Muscle of leg (tissue), 11 donors: ENCODE results near the gene DDR1. TPM values are rescaled to one million over a fixed set of nuclear protein-coding genes. Genes with fewer than 3 reads are reported as not detected.
"Not testable (repeated sequence)": the region's sequence is repeated elsewhere in the genome, so short reads cannot be mapped to it uniquely, and the experiment has no call there.

Experiments used
- DNase-seq: peaks from one replicate; pipeline ENCODE4 v3.0.0; 2013
- H3K27ac ChIP-seq: one replicate; pipeline ENCODE4 v1.5.1; 2013; ENCODE audit warnings: mild to moderate bottlenecking, low read length, control low read depth
- H3K27me3 ChIP-seq: one replicate; pipeline ENCODE4 v1.6.1; 2013; ENCODE audit warnings: low read length; ENCODE audit not compliant: control insufficient read depth, insufficient read depth
- H3K36me3 ChIP-seq: one replicate; pipeline ENCODE4 v1.6.1; 2013; ENCODE audit warnings: low read length; ENCODE audit not compliant: control insufficient read depth, insufficient read depth
- H3K4me1 ChIP-seq: one replicate; pipeline ENCODE4 v1.6.1; 2013; ENCODE audit warnings: low read length; ENCODE audit not compliant: control insufficient read depth, insufficient read depth
- H3K4me3 ChIP-seq: one replicate; pipeline ENCODE4 v1.5.1; 2013; ENCODE audit warnings: low read length, control low read depth
- H3K9me3 ChIP-seq: replicated peaks from 2 replicates; pipeline ENCODE4 v1.6.1; 2013; ENCODE audit warnings: low read depth, low read length; ENCODE audit not compliant: control insufficient read depth
- WGBS: methylation state at CpG from one replicate; pipeline ENCODE4 v1.1.5; 2013; ENCODE audit warnings: missing lambda C conversion rate; ENCODE audit not compliant: insufficient coverage; 5-methylcytosine and 5-hydroxymethylcytosine counted together
- polyA plus RNA-seq, 8 donors: library from polyadenylated mRNA; unstranded; fragments of 120-200 nt; gene quantifications; one replicate each; pipeline versions ENCODE4 v1.2.1 to v1.2.3, GENCODE V29; 2013; ENCODE audit warnings: inconsistent platforms in 1 of 8, low replicate concordance in 1 of 8; ENCODE audit not compliant: insufficient read length in 8 of 8, insufficient read depth in 1 of 8
- total RNA-seq: library from RNA; stranded (reverse); fragments of 120-200 nt; gene quantifications from one replicate; pipeline ENCODE4 v1.2.4, GENCODE V29; 2013

The DDR1 gene
- total and polyA plus RNA-seq, 9 donors: 42.4 to 87.4 (median 69.5) TPM

- H3K4me3 ChIP-seq, H3K36me3 ChIP-seq, H3K27me3 ChIP-seq, H3K4me1 ChIP-seq, H3K27ac ChIP-seq, DNase-seq: not testable (repeated sequence)
- H3K9me3 ChIP-seq: peaks cover 13% of the 10 kb centered on the region
- WGBS: 52% methylated on average over 10 of the region's 12 CpGs
These were observed 15.0 kb upstream of the DDR1 start for GRCh38 chr6:30869241-30869749.

- H3K27me3 ChIP-seq: no peaks in the 10 kb centered on the region
- no peaks in the 10 kb centered on the region for H3K4me1 ChIP-seq
- DNase-seq: no peak
- peaks cover 13% of the 10 kb centered on the region for H3K9me3 ChIP-seq
- no peak overlapping the region for H3K4me3 ChIP-seq
- H3K27ac ChIP-seq: no peak overlapping the region
- no peaks in the 10 kb centered on the region for H3K36me3 ChIP-seq
These were observed 13.8 kb upstream of the DDR1 start for GRCh38 chr6:30870546-30870945.

- no peaks in the 10 kb centered on the region for H3K36me3 ChIP-seq
- no peak overlapping the region for H3K27ac ChIP-seq
- H3K4me3 ChIP-seq: no peak overlapping the region
- H3K4me1 ChIP-seq: no peaks in the 10 kb centered on the region
- WGBS: no CpG with 5 or more reads among the region's 4 CpGs
- no peak for DNase-seq
- H3K9me3 ChIP-seq: peaks cover 13% of the 10 kb centered on the region
- no peaks in the 10 kb centered on the region for H3K27me3 ChIP-seq
These were observed 12.6 kb upstream of the DDR1 start for GRCh38 chr6:30871592-30872183.

GRCh38 chr6:30873137-30873640, 11.1 kb upstream of the DDR1 start:
- WGBS: 80% methylated on average over 2 of the region's 2 CpGs
- Histone ChIP-seq H3K4me3 (no peak overlapping the region), H3K4me1 (peaks cover 8% of the 10 kb centered on the region), H3K27me3 (no peaks in the 10 kb centered on the region), H3K27ac (no peak overlapping the region), H3K9me3 (peaks cover 13% of the 10 kb centered on the region), H3K36me3 (no peaks in the 10 kb centered on the region)
- DNase-seq: no peak

GRCh38 chr6:30873795-30874194, 10.5 kb upstream of the DDR1 start:
- 100% methylated on average over 2 of the region's 3 CpGs for WGBS
- H3K36me3 ChIP-seq, H3K4me1 ChIP-seq, H3K27me3 ChIP-seq, H3K27ac ChIP-seq, DNase-seq, H3K4me3 ChIP-seq: not testable (repeated sequence)
- H3K9me3 ChIP-seq: peaks cover 13% of the 10 kb centered on the region

GRCh38 chr6:30875244-30876038, 8.9 kb upstream of the DDR1 start:
- Histone ChIP-seq H3K27ac (no peak overlapping the region), H3K36me3 (no peaks in the 10 kb centered on the region), H3K4me1 (peaks cover 21% of the 10 kb centered on the region), H3K4me3 (no peak overlapping the region), H3K9me3 (peaks cover 8% of the 10 kb centered on the region), H3K27me3 (no peaks in the 10 kb centered on the region)
- DNase-seq: no peak
- whole genome bisulfite sequencing: 74% methylated on average over 16 of the region's 18 CpGs

GRCh38 chr6:30876039-30876730, 8.1 kb upstream of the DDR1 start:
- peak overlapping the region; percentile 3 for H3K27ac ChIP-seq
- H3K9me3 ChIP-seq: peaks cover 8% of the 10 kb centered on the region
- H3K27me3 ChIP-seq: peaks cover 3% of the 10 kb centered on the region
- H3K36me3 ChIP-seq: no peaks in the 10 kb centered on the region
- no CpG with 5 or more reads among the region's 4 CpGs for WGBS
- H3K4me1 ChIP-seq: peaks cover 29% of the 10 kb centered on the region
- peak; percentile 66 for DNase-seq
- no peak overlapping the region for H3K4me3 ChIP-seq

- peak overlapping the region; percentile 26 for H3K4me3 ChIP-seq
- peak overlapping the region; percentile 85 for H3K27ac ChIP-seq
- peaks cover 4% of the 10 kb centered on the region for H3K9me3 ChIP-seq
- WGBS: 0% methylated on average over 7 of the region's 15 CpGs
- peaks cover 43% of the 10 kb centered on the region for H3K4me1 ChIP-seq
- no peaks in the 10 kb centered on the region for H3K36me3 ChIP-seq
- peak; percentile 96 for DNase-seq
- H3K27me3 ChIP-seq: peaks cover 3% of the 10 kb centered on the region
These were observed 6.7 kb upstream of the DDR1 start for GRCh38 chr6:30877419-30878262.

- Histone ChIP-seq H3K4me1 (peaks cover 58% of the 10 kb centered on the region), H3K4me3 (no peak overlapping the region), H3K9me3 (no peaks in the 10 kb centered on the region), H3K27ac (peak overlapping the region; percentile 93), H3K36me3 (no peaks in the 10 kb centered on the region), H3K27me3 (peaks cover 10% of the 10 kb centered on the region)
- DNase-seq: peak; percentile 56
- 64% methylated on average over 6 of the region's 8 CpGs for WGBS
These were observed 4.5 kb upstream of the DDR1 start for GRCh38 chr6:30879684-30880427.
